Smooth muscle cell (in vitro differentiated cells): Measurements from ENCODE around the gene RFX7. TPM values are rescaled to one million over a fixed set of nuclear protein-coding genes. Genes with fewer than 3 reads are reported as not detected.

Experiments
- DNase-seq: peaks from one replicate; lab custom pipeline; 2025; ENCODE audit not compliant: unreplicated experiment; lab: John Stamatoyannopoulos, UW
- H2AFZ ChIP-seq: fragments of 200-600 bp; sonication (generic); 2 replicates; pipeline ENCODE4 v1.6.0; 2016; ENCODE audit warnings: antibody characterized with exemption, low read depth, mild to moderate bottlenecking
- H3F3A ChIP-seq: fragments of 200-600 bp; sonication (generic); 2 replicates; pipeline ENCODE4 v1.6.0; 2017; ENCODE audit warnings: antibody characterized with exemption, low read depth
- H3K27ac ChIP-seq: fragments of 200-600 bp; sonication (generic); 2 replicates; pipeline ENCODE4 v1.5.1; 2016; ENCODE audit warnings: low read depth, mild to moderate bottlenecking
- H3K27me3 ChIP-seq: fragments of 200-600 bp; sonication (generic); 2 replicates; pipeline ENCODE4 v1.6.1; 2016; ENCODE audit warnings: low read depth, mild to moderate bottlenecking
- H3K36me3 ChIP-seq: fragments of 200-600 bp; sonication (generic); 2 replicates; pipeline ENCODE4 v1.5.1; 2016; ENCODE audit warnings: low read depth
- H3K4me1 ChIP-seq: fragments of 200-600 bp; sonication (generic); 2 replicates; pipeline ENCODE4 v1.5.1; 2016; ENCODE audit warnings: low read depth
- H3K4me2 ChIP-seq: fragments of 200-600 bp; sonication (generic); 2 replicates; pipeline ENCODE4 v1.6.0; 2016; ENCODE audit warnings: mild to moderate bottlenecking
- H3K4me3 ChIP-seq: fragments of 200-600 bp; sonication (generic); 2 replicates; pipeline ENCODE4 v1.5.1; 2016; ENCODE audit warnings: mild to moderate bottlenecking
- H3K79me2 ChIP-seq: fragments of 200-600 bp; sonication (generic); 2 replicates; pipeline ENCODE4 v1.6.0; 2016; ENCODE audit warnings: low read depth, mild to moderate bottlenecking
- H3K9ac ChIP-seq: fragments of 200-600 bp; sonication (generic); 2 replicates; pipeline ENCODE4 v1.6.0; 2016; ENCODE audit warnings: low read depth
- H3K9me3 ChIP-seq: fragments of 200-600 bp; sonication (generic); replicated peaks from 2 replicates; pipeline ENCODE4 v1.5.1; 2016; ENCODE audit warnings: low read depth
- H4K20me1 ChIP-seq: fragments of 200-600 bp; sonication (generic); 2 replicates; pipeline ENCODE4 v1.6.0; 2016; ENCODE audit warnings: low read depth
- whole genome bisulfite sequencing: methylation state at CpG from one replicate; pipeline ENCODE4 v1.1.7; 2016; ENCODE audit warnings: low lambda C conversion rate; 5-methylcytosine and 5-hydroxymethylcytosine counted together
- polyA plus RNA-seq: library from polyadenylated mRNA; unstranded; fragments of >200 nt; fragmentation: Nextera tagmentation; extraction: Ambion mirVana; gene quantifications from 2 replicates; pipeline ENCODE4 v1.2.1, GENCODE V29; 2016
- total RNA-seq: library from RNA; depleted of rRNA; stranded (reverse); fragments of >200 nt; gene quantifications from 2 replicates; pipeline ENCODE4 v1.2.3, GENCODE V29; 2014
- TF ChIP-seq, protein P1 (sequence below): fragments of 200-600 bp; sonication (generic); IDR thresholded peaks from 2 replicates; pipeline ENCODE4 v1.5.1; 2017; ENCODE audit warnings: borderline replicate concordance, mild to moderate bottlenecking, antibody characterized with exemption; ENCODE audit not compliant: insufficient read depth, poor library complexity, severe bottlenecking

The RFX7 gene
- total and polyA plus RNA-seq, 2 experiments from 2014 or later, result 7.7 to 18.5 TPM

- H3K79me2 ChIP-seq, result peaks cover 35% of the 10 kb centered on the region
- H2AFZ ChIP-seq, result peak overlapping the region; percentile 96
- peak overlapping the region; percentile 95 for H3K4me3 ChIP-seq
- H3K36me3 ChIP-seq, result no peaks in the 10 kb centered on the region
- H3K9me3 ChIP-seq, result no peaks in the 10 kb centered on the region
- peaks cover 10% of the 10 kb centered on the region for H3K27me3 ChIP-seq
- TF ChIP-seq, protein P1, sequence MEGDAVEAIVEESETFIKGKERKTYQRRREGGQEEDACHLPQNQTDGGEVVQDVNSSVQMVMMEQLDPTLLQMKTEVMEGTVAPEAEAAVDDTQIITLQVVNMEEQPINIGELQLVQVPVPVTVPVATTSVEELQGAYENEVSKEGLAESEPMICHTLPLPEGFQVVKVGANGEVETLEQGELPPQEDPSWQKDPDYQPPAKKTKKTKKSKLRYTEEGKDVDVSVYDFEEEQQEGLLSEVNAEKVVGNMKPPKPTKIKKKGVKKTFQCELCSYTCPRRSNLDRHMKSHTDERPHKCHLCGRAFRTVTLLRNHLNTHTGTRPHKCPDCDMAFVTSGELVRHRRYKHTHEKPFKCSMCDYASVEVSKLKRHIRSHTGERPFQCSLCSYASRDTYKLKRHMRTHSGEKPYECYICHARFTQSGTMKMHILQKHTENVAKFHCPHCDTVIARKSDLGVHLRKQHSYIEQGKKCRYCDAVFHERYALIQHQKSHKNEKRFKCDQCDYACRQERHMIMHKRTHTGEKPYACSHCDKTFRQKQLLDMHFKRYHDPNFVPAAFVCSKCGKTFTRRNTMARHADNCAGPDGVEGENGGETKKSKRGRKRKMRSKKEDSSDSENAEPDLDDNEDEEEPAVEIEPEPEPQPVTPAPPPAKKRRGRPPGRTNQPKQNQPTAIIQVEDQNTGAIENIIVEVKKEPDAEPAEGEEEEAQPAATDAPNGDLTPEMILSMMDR, result no peak
- no peaks in the 10 kb centered on the region for H3F3A ChIP-seq
- no peak overlapping the region for H3K9ac ChIP-seq
- peaks cover 39% of the 10 kb centered on the region for H3K4me1 ChIP-seq
- peak overlapping the region; percentile 26 for H3K27ac ChIP-seq
- H4K20me1 ChIP-seq, result peaks cover 15% of the 10 kb centered on the region
- H3K4me2 ChIP-seq, result peak overlapping the region; percentile 85
- 65% methylated on average over 10 of the region's 10 CpGs for WGBS
- DNase-seq, result no peak
Observed at GRCh38 chr15:56244811-56245576, 1.3 kb upstream of the RFX7 start.

GRCh38 chr15:56244038-56244810 lies 545 bp upstream of the RFX7 start:
- Histone ChIP-seq H2AFZ (peak overlapping the region; percentile 96), H3K79me2 (peaks cover 43% of the 10 kb centered on the region), H3K27me3 (peaks cover 7% of the 10 kb centered on the region), H3K4me2 (peak overlapping the region; percentile 81), H3F3A (no peaks in the 10 kb centered on the region), H4K20me1 (peaks cover 15% of the 10 kb centered on the region), H3K4me1 (peaks cover 43% of the 10 kb centered on the region), H3K4me3 (peak overlapping the region; percentile 95), H3K9me3 (no peaks in the 10 kb centered on the region), H3K27ac (peak overlapping the region; percentile 5), H3K9ac (no peak overlapping the region), H3K36me3 (no peaks in the 10 kb centered on the region)
- DNase-seq, result peak; percentile 20
- TF ChIP-seq, protein P1, result no peak
- WGBS, result under 1% methylated on average over 26 of the region's 29 CpGs

DNA sequence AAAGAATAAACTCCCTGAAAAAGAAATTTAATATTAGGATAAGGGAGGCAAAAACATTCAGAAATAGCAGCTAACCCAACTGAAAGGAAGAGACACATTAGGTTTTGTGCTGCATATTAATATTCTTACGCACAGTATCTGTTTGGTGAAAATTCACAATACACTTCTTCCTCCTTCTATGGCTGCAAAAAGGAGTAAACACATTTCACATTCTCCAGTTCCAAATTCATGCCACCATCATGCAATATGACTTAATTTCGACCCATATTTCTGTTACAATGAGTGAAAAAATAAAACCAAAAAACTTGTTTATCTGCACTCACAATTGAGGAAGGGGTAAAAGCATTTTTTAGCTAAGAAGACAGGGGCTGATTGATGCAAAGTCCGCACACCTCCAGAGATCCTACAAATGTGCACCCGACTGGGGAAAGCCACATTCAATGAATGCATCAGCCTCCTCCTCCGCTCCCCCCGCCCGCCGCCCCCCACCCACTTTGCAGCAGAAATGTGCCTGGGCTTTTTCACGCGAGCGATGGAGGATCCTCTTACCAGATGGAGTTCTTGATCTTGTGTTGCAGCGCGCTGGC lies 1.0 kb downstream of the RFX7 start:
- no peaks in the 10 kb centered on the region for H3K36me3 ChIP-seq
- peak overlapping the region; percentile 88 for H3K9ac ChIP-seq
- H4K20me1 ChIP-seq, result peaks cover 29% of the 10 kb centered on the region
- peaks cover under 1% of the 10 kb centered on the region for H3K27me3 ChIP-seq
- peaks cover 43% of the 10 kb centered on the region for H3K4me1 ChIP-seq
- H3K9me3 ChIP-seq, result no peaks in the 10 kb centered on the region
- H3K27ac ChIP-seq, result peak overlapping the region; percentile 9
- no peak for DNase-seq
- H3K79me2 ChIP-seq, result peaks cover 59% of the 10 kb centered on the region
- H3F3A ChIP-seq, result no peaks in the 10 kb centered on the region
- peak overlapping the region; percentile 99 for H3K4me2 ChIP-seq
- 1% methylated on average over 13 of the region's 13 CpGs for WGBS
- peak overlapping the region; percentile 95 for H3K4me3 ChIP-seq
- TF ChIP-seq, protein P1, result no peak
- peak overlapping the region; percentile 28 for H2AFZ ChIP-seq
